HEK293T (cell line): ENCODE results near the gene PDE7B.

Experiments
- ELF4 ChIP-seq: fragments of 450-650 bp; IDR thresholded peaks from 2 replicates; pipeline ENCODE4 v1.6.1; 2017; ENCODE audit warnings: antibody characterized with exemption
- FOXA1 ChIP-seq: fragments of 450-650 bp; IDR thresholded peaks from 2 replicates; pipeline ENCODE4 v1.6.1; 2016; ENCODE audit warnings: mild to moderate bottlenecking
- SP1 ChIP-seq: fragments of 450-650 bp; IDR thresholded peaks from 2 replicates; pipeline ENCODE4 v1.6.1; 2017
- TARDBP ChIP-seq: fragments of 450-650 bp; IDR thresholded peaks from 2 replicates; pipeline ENCODE4 v1.6.1; 2016

DNA sequence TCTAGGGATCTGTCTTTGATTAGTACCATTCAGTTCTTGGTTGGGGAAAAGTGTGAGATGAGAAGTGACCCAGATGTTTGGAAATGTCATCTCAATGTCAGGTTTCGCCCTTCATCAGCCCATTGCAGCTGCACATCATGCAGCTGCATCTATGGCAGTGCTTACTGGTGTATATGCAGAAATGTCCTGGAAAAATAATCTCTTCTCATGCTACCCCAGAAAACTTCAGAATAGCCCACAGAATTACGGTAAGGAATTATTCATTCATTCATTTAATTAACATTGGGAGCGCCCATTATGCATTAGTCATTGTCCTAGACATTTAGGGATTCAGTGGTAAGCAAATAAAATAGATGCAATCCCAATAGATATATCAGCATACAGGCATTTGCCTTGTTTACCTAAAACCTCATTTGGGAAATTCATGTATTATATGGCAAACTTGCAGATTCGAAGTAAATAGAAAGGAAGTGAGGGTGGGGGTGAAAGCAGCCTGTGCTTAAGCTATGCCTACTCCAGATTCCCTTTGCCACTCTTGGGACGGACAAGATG lies 89.2 kb downstream of the PDE7B start:
- TF ChIP-seq SP1, result no peak
- no peak for TF ChIP-seq ELF4
- no peak for TF ChIP-seq TARDBP
- no peak for TF ChIP-seq FOXA1
